Measurements from ENCODE around the gene TSHZ2. TPM values are rescaled to one million over a fixed set of nuclear protein-coding genes. Genes with fewer than 3 reads are reported as not detected.
"Not testable (repeated sequence)": the region's sequence is repeated elsewhere in the genome, so short reads cannot be mapped to it uniquely, and the experiment has no call there.

Gene TSHZ2
- total RNA-seq, 1 donor, result 3.6 TPM

GRCh38 chr20:53428996-53429395 lies 456.8 kb downstream of the TSHZ2 start:
- DNase-seq (ENCODE audit: insufficient read length, low spot score, missing footprints), result no peak

GRCh38 chr20:53434662-53435061 lies 462.5 kb downstream of the TSHZ2 start:
- Histone ChIP-seq H3K36me3 (ENCODE audit: insufficient read depth, low read length) (no peaks in the 10 kb centered on the region), H3K9me3 (ENCODE audit: low read depth, low read length) (no peaks in the 10 kb centered on the region), H3K4me3 (ENCODE audit: insufficient read depth, low read length) (no peak overlapping the region), H3K27ac (ENCODE audit: low read depth, low read length) (no peak overlapping the region), H4K20me1 (ENCODE audit: insufficient read depth, low read length) (no peaks in the 10 kb centered on the region), H2AFZ (ENCODE audit: low read length) (no peak overlapping the region), H3K4me1 (ENCODE audit: insufficient read depth, low read length) (no peaks in the 10 kb centered on the region), H3K4me2 (ENCODE audit: insufficient read depth, low read length) (no peak overlapping the region), H3K27me3 (ENCODE audit: insufficient read depth, low read length) (no peaks in the 10 kb centered on the region), H3K79me2 (ENCODE audit: insufficient read depth, low read length) (no peaks in the 10 kb centered on the region)
- DNase-seq (ENCODE audit: insufficient read length, low spot score, missing footprints), result no peak
- TF ChIP-seq CTCF (IDR thresholded peaks at IDR 0.05; ENCODE audit: extremely low read depth, low read depth, low read length), result no peak

More at GRCh38 chr20:53428996-53429395, 456.8 kb downstream of the TSHZ2 start:
- no peaks in the 10 kb centered on the region for H3K9me3 ChIP-seq (ENCODE audit: low read depth, low read length)
- H3K79me2 ChIP-seq (ENCODE audit: insufficient read depth, low read length), result no peaks in the 10 kb centered on the region
- H3K27me3 ChIP-seq (ENCODE audit: insufficient read depth, low read length), result no peaks in the 10 kb centered on the region
- H3K4me2 ChIP-seq (ENCODE audit: insufficient read depth, low read length), result no peak overlapping the region
- no peak overlapping the region for H2AFZ ChIP-seq (ENCODE audit: low read length)
- H3K4me3 ChIP-seq (ENCODE audit: insufficient read depth, low read length), result no peak overlapping the region
- H3K36me3 ChIP-seq (ENCODE audit: insufficient read depth, low read length), result no peaks in the 10 kb centered on the region
- no peaks in the 10 kb centered on the region for H4K20me1 ChIP-seq (ENCODE audit: insufficient read depth, low read length)
- no peak for TF ChIP-seq CTCF (IDR thresholded peaks at IDR 0.05; ENCODE audit: extremely low read depth, low read depth, low read length)
- no peaks in the 10 kb centered on the region for H3K4me1 ChIP-seq (ENCODE audit: insufficient read depth, low read length)
- no peak overlapping the region for H3K27ac ChIP-seq (ENCODE audit: low read depth, low read length)

- not testable (repeated sequence) for H3K4me2 ChIP-seq (ENCODE audit: insufficient read depth, low read length); H3K4me1 ChIP-seq (ENCODE audit: insufficient read depth, low read length); H2AFZ ChIP-seq (ENCODE audit: low read length); H3K27me3 ChIP-seq (ENCODE audit: insufficient read depth, low read length); H3K36me3 ChIP-seq (ENCODE audit: insufficient read depth, low read length); H3K27ac ChIP-seq (ENCODE audit: low read depth, low read length); DNase-seq (ENCODE audit: insufficient read length, low spot score, missing footprints); H3K9me3 ChIP-seq (ENCODE audit: low read depth, low read length); H3K4me3 ChIP-seq (ENCODE audit: insufficient read depth, low read length); H4K20me1 ChIP-seq (ENCODE audit: insufficient read depth, low read length); H3K79me2 ChIP-seq (ENCODE audit: insufficient read depth, low read length)
These were observed 464.8 kb downstream of the TSHZ2 start for GRCh38 chr20:53436927-53437326.

GRCh38 chr20:53438368-53438767 lies 466.2 kb downstream of the TSHZ2 start:
- Histone ChIP-seq H3K27ac (ENCODE audit: low read depth, low read length) (no peak overlapping the region), H3K4me2 (ENCODE audit: insufficient read depth, low read length) (no peak overlapping the region), H3K27me3 (ENCODE audit: insufficient read depth, low read length) (no peaks in the 10 kb centered on the region), H3K9me3 (ENCODE audit: low read depth, low read length) (no peaks in the 10 kb centered on the region), H3K4me1 (ENCODE audit: insufficient read depth, low read length) (no peaks in the 10 kb centered on the region), H3K4me3 (ENCODE audit: insufficient read depth, low read length) (no peak overlapping the region), H3K36me3 (ENCODE audit: insufficient read depth, low read length) (no peaks in the 10 kb centered on the region), H3K79me2 (ENCODE audit: insufficient read depth, low read length) (no peaks in the 10 kb centered on the region), H4K20me1 (ENCODE audit: insufficient read depth, low read length) (no peaks in the 10 kb centered on the region), H2AFZ (ENCODE audit: low read length) (no peak overlapping the region)
- no peak for DNase-seq (ENCODE audit: insufficient read length, low spot score, missing footprints)
- TF ChIP-seq CTCF (IDR thresholded peaks at IDR 0.05; ENCODE audit: extremely low read depth, low read depth, low read length), result no peak
